CD14-positive monocyte (primary cell): ENCODE results near the gene MEGF8. TPM values are rescaled to one million over a fixed set of nuclear protein-coding genes. Genes with fewer than 3 reads are reported as not detected.
A peak's percentile ranks its signal among the peaks of the same experiment; 100 is the strongest.

ENCODE experiments used
- DNase-seq, 3 donors: peaks; one replicate each; pipeline ENCODE4 v3.0.0-alpha.2; 2011 to 2022
- H2AFZ ChIP-seq: 2 replicates; pipeline ENCODE4 v1.6.0; 2012; ENCODE audit warnings: mild to moderate bottlenecking, low read depth, low read length, inconsistent platforms; ENCODE audit not compliant: insufficient read depth, poor library complexity, severe bottlenecking
- H3K27ac ChIP-seq, 2 donors: 1 replicate in 1 of 2; 2 replicates in 1 of 2; pipeline ENCODE4 v1.5.1; 2012 to 2013; ENCODE audit warnings: low read length in 2 of 2, control low read depth in 1 of 2, inconsistent platforms in 1 of 2, low read depth in 1 of 2, mild to moderate bottlenecking in 1 of 2
- H3K27me3 ChIP-seq, 2 donors: one replicate each; pipeline versions ENCODE4 v1.6.0 to v1.6.1; 2011 to 2013; ENCODE audit warnings: low read length in 2 of 2; ENCODE audit not compliant: control insufficient read depth in 2 of 2, insufficient read depth in 2 of 2
- H3K36me3 ChIP-seq, 2 donors: replicated peaks in 1 of 2; 1 replicate in 1 of 2; 2 replicates in 1 of 2; pipeline versions ENCODE4 v1.5.1 to v1.6.1; 2012 to 2013; ENCODE audit warnings: low read length in 2 of 2, control low read depth in 1 of 2, inconsistent platforms in 1 of 2, mild to moderate bottlenecking in 1 of 2; ENCODE audit not compliant: insufficient read depth in 2 of 2, control insufficient read depth in 1 of 2
- H3K4me1 ChIP-seq, 2 donors: 1 replicate in 1 of 2; 2 replicates in 1 of 2; pipeline versions ENCODE4 v1.5.1 to v1.6.1; 2012 to 2013; ENCODE audit warnings: low read length in 2 of 2, control low read depth in 1 of 2, inconsistent platforms in 1 of 2, mild to moderate bottlenecking in 1 of 2, moderate library complexity in 1 of 2; ENCODE audit not compliant: insufficient read depth in 2 of 2, control insufficient read depth in 1 of 2
- H3K4me2 ChIP-seq: replicated peaks from 2 replicates; pipeline ENCODE3; 2012; ENCODE audit warnings: low read length, moderate library complexity, mild to moderate bottlenecking; ENCODE audit not compliant: poor library complexity, severe bottlenecking; ENCODE audit errors: extremely low read depth
- H3K4me3 ChIP-seq, 3 experiments: fragments of 200-600 bp in 1 of 3; sonication (generic) in 1 of 3; replicated peaks in 1 of 3; 1 replicate in 2 of 3; 2 replicates in 1 of 3; pipeline ENCODE4 v1.5.1; 2011 to 2013; ENCODE audit warnings: low read length in 3 of 3, mild to moderate bottlenecking in 3 of 3, control low read depth in 2 of 3, low read depth in 2 of 3, inconsistent platforms in 1 of 3, moderate library complexity in 1 of 3
- H3K79me2 ChIP-seq: 2 replicates; pipeline ENCODE4 v1.6.0; 2012; ENCODE audit warnings: mild to moderate bottlenecking, control low read depth, inconsistent platforms, low read length, moderate library complexity; ENCODE audit not compliant: insufficient read depth
- H3K9ac ChIP-seq: 2 replicates; pipeline ENCODE4 v1.6.0; 2017; ENCODE audit warnings: low read length, mild to moderate bottlenecking; ENCODE audit not compliant: insufficient read depth, poor library complexity, severe bottlenecking
- H3K9me3 ChIP-seq, 2 donors: replicated peaks in 1 of 2; 1 replicate in 1 of 2; 2 replicates in 1 of 2; pipeline versions ENCODE4 v1.5.1 to v1.6.1; 2012 to 2013; ENCODE audit warnings: low read length in 2 of 2, control low read depth in 1 of 2; ENCODE audit not compliant: control insufficient read depth in 1 of 2, insufficient read depth in 1 of 2
- H4K20me1 ChIP-seq: 2 replicates; pipeline ENCODE4 v1.6.0; 2012; ENCODE audit warnings: mild to moderate bottlenecking, low read length, control low read depth, moderate library complexity; ENCODE audit not compliant: insufficient read depth
- H3K27ac Mint-ChIP-seq, 7 donors: one replicate each; pipeline ENCODE4 v1.8.0; 2020; ENCODE audit warnings: mild to moderate bottlenecking in 7 of 7, mixed read lengths in 7 of 7, moderate library complexity in 6 of 7, inconsistent platforms in 2 of 7
- H3K27me3 Mint-ChIP-seq, 3 donors: one replicate each; pipeline ENCODE4 v1.8.0; 2021 to 2022; ENCODE audit warnings: low read depth in 3 of 3, mild to moderate bottlenecking in 3 of 3, mixed read lengths in 3 of 3, moderate library complexity in 3 of 3, inconsistent platforms in 1 of 3
- H3K36me3 Mint-ChIP-seq, 2 donors: one replicate each; pipeline ENCODE4 v1.8.0; 2020; ENCODE audit warnings: mixed read lengths in 2 of 2, inconsistent platforms in 1 of 2, mild to moderate bottlenecking in 1 of 2
- H3K4me1 Mint-ChIP-seq: one replicate; pipeline ENCODE4 v1.8.0; 2020; ENCODE audit warnings: mild to moderate bottlenecking, mixed read lengths
- H3K4me3 Mint-ChIP-seq, 2 donors: one replicate each; pipeline ENCODE4 v1.8.0; 2020; ENCODE audit warnings: mild to moderate bottlenecking in 2 of 2, mixed read lengths in 2 of 2, moderate library complexity in 1 of 2
- H3K9me3 Mint-ChIP-seq, 7 donors: one replicate each; pipeline ENCODE4 v1.8.0; 2020 to 2022; ENCODE audit warnings: mixed read lengths in 7 of 7, mild to moderate bottlenecking in 6 of 7, moderate library complexity in 6 of 7, inconsistent platforms in 2 of 7
- WGBS: methylation state at CpG from one replicate; pipeline ENCODE4 v1.1.5; 2013; ENCODE audit warnings: missing lambda C conversion rate; ENCODE audit not compliant: insufficient coverage; 5-methylcytosine and 5-hydroxymethylcytosine counted together
- intact Hi-C, 2 donors: fragments of 100-400 bp; cut with micrococcal nuclease; formaldehyde crosslinking; loops; one replicate each; pipeline versions ENCODE4 v1.15.0 to v1.15.1; 2023
- polyA plus RNA-seq, 3 donors: library from polyadenylated mRNA; depleted of rRNA in 1 of 3; unstranded in 2 of 3; stranded (reverse) in 1 of 3; fragments of 300-500 nt in 2 of 3; fragments of >200 nt in 1 of 3; fragmentation: Illumina TruSeq in 2 of 3; gene quantifications; 1 replicate in 2 of 3; 2 replicates in 1 of 3; pipeline ENCODE4 v1.2.3, GENCODE V29; 2012 to 2021
- TF ChIP-seq, protein P1 (sequence below): fragments of 200-600 bp; IDR thresholded peaks from one replicate; pipeline ENCODE4 v1.8.0; 2022; ENCODE audit warnings: antibody characterized with exemption, mild to moderate bottlenecking

The MEGF8 gene
- polyA plus RNA-seq, 3 donors, result 0.15 to 2.7 (median 0.27) TPM

DNA sequence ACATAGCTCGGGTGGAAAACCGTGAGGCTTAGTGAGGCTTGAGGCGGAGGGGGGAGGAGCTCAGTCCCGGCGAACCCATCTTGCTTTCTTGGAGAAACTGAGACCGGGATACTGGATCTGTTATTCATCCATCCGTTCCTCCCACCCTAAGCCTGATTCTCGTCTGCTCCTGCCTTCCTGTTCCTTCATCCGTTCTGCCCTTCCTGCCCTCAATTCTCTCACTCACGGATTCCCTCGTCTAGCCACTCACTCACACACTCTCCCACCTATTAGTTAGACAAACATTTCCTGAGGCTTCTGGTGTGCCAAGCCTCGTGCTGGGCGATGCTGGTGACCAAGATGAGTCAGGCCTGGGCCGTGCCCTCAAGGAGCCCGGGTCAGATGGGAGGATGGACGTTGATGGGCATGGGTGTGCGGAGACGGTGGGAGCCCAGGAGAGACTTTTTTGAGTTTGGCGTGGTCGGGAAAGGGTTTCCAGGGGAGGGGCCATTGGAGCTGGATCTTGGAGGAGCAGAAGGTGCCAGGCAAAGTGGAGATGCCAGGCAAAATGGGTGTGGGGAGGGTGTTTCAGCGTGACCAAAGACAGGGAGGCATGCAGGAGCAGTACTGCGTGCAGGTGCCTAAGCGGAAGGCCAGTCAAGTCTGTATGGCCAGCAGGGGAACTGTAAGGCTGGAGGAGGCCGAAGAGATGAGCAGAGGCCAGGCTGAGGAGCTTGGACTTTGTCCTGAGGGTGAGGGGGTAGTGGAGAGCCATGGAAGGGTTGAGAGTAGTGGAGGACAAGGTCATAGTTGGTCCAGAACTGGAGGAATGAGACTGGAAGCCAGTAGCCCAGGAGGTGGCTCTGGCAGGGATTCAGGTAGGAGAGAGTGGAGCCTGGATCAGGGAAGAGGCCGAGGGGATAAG is 72.1 kb downstream of the MEGF8 start:
- Histone ChIP-seq H2AFZ (peak overlapping the region; percentile 87), H3K79me2 (peaks cover 8% of the 10 kb centered on the region), H3K9me3 (no peaks in the 10 kb centered on the region), H3K4me2 (peak overlapping the region; percentile 81), H3K36me3 (no peaks in the 10 kb centered on the region), H3K27ac (peak overlapping the region; percentile 82 to 89), H3K4me1 (peaks cover 34 to 39% of the 10 kb centered on the region in 2 donors), H4K20me1 (peaks cover 15% of the 10 kb centered on the region), H3K27me3 (peaks cover 0 to 7% of the 10 kb centered on the region in 2 donors), H3K9ac (peak overlapping the region; percentile 75), H3K4me3 (peak overlapping the region; percentile 53 to 83 (median 76))
- Mint-ChIP-seq H3K9me3 (peaks cover 0 to 4% (median 0%) of the 10 kb centered on the region in 7 donors), H3K4me1 (peaks cover 39% of the 10 kb centered on the region), H3K36me3 (peaks cover 7 to 10% of the 10 kb centered on the region in 2 donors), H3K4me3 (peak overlapping the region; percentile 88 to 99), H3K27me3 (peaks cover 13 to 23% (median 22%) of the 10 kb centered on the region in 3 donors), H3K27ac (peak overlapping the region; percentile 55 to 98 (median 94))
- intact Hi-C loops, result loop anchor here (2.0 to 10.0 kb wide), 2 partner anchors 73 to 273 kb away; partner anchors contain the start of gene MEGF8 (in 1 of the 2)
- peak; percentile 34 to 63 (median 38) for DNase-seq
- TF ChIP-seq, protein P1, sequence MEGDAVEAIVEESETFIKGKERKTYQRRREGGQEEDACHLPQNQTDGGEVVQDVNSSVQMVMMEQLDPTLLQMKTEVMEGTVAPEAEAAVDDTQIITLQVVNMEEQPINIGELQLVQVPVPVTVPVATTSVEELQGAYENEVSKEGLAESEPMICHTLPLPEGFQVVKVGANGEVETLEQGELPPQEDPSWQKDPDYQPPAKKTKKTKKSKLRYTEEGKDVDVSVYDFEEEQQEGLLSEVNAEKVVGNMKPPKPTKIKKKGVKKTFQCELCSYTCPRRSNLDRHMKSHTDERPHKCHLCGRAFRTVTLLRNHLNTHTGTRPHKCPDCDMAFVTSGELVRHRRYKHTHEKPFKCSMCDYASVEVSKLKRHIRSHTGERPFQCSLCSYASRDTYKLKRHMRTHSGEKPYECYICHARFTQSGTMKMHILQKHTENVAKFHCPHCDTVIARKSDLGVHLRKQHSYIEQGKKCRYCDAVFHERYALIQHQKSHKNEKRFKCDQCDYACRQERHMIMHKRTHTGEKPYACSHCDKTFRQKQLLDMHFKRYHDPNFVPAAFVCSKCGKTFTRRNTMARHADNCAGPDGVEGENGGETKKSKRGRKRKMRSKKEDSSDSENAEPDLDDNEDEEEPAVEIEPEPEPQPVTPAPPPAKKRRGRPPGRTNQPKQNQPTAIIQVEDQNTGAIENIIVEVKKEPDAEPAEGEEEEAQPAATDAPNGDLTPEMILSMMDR, result no peak
- 30% methylated on average over 23 of the region's 25 CpGs for whole genome bisulfite sequencing

DNA sequence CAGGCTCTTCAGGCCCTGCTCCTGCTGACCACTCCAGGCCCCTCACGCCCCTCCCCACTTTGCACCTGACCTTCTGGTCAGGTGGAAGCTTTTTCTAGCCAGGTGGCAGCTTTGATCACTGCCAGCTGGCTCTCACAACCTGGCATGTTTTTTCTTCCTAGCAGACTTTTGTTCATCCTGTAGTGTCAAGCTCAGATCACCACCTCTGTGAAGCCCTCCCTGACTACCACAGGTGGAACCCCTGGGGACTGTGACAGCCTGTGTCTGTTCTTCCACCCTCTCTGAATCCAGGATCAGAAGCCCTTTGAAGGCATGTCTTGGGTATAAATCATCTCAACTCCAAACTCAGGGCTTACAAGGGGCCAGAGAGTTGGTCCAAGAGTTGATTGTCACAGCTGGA is 75.0 kb downstream of the MEGF8 start:
- H3K4me3 ChIP-seq, result no peak overlapping the region
- Mint-ChIP-seq H3K4me3 (no peak overlapping the region), H3K9me3 (peaks cover 0 to 4% (median 0%) of the 10 kb centered on the region in 7 donors), H3K4me1 (peaks cover 39% of the 10 kb centered on the region), H3K27ac (peak overlapping the region in 2 of 7 donors; percentile 55 to 76), H3K36me3 (peaks cover 13 to 15% of the 10 kb centered on the region in 2 donors), H3K27me3 (peaks cover 18 to 27% (median 21%) of the 10 kb centered on the region in 3 donors)
- no peak overlapping the region for H3K4me2 ChIP-seq
- H3K4me1 ChIP-seq, result peaks cover 34 to 39% of the 10 kb centered on the region in 2 donors
- peaks cover 19% of the 10 kb centered on the region for H4K20me1 ChIP-seq
- no peak for DNase-seq
- H3K9me3 ChIP-seq, result no peaks in the 10 kb centered on the region
- TF ChIP-seq, protein P1, result no peak
- peaks cover 8% of the 10 kb centered on the region for H3K79me2 ChIP-seq
- intact Hi-C loops, result no loop called here
- no peak overlapping the region for H3K27ac ChIP-seq
- H3K36me3 ChIP-seq, result no peaks in the 10 kb centered on the region
- WGBS, result 100% methylated on average over 1 of the region's 1 CpG
- peaks cover 0 to 9% of the 10 kb centered on the region in 2 donors for H3K27me3 ChIP-seq
- no peak overlapping the region for H2AFZ ChIP-seq
- H3K9ac ChIP-seq, result no peak overlapping the region
